ENCODE data around the gene PRSS38. TPM values are rescaled to one million over a fixed set of nuclear protein-coding genes. Genes with fewer than 3 reads are reported as not detected.
"Not testable (repeated sequence)": the region's sequence is repeated elsewhere in the genome, so short reads cannot be mapped to it uniquely, and the experiment has no call there.

PRSS38 gene
- polyA plus RNA-seq, 1 donor: not detected

DNA sequence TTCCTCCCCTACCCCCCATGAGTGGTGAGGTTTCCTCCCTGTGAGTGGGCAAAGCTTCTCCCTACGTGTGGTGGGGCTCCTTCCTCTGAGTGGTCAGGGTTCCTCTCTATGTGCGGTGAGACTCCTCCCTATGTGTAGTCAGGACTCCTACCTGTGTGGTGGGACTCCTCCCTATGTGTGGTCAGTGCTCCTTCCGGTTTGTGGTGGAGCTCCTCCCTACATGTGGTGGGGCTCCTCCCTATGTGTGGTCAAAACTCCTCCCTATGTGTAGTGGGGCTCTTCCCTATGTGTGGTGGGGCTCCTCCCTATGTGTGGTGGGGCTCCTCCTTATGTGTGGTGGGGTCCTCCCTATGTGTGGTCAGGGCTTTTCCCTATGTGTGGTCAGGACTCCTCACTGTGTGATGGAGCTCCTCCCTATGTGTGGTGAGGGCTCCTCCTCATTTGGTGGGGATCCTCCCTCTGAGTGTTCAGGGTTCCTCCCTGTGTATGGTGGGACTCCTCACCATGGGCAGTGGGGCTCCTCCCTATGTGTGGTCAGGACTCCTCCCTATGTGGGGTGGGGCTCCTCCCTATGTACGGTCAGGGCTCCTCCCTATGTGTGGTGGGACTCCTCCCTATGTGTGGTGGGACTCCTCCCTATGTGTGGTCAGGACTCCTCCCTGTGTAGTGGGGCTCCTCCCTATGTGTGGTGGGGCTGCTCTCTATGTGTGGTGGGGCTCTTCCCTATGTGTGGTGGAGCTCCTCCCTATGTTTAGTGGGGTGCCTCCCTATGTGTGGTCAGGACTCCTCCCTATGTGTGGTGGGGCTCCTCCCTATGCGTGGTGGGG is 29.1 kb downstream of the PRSS38 start:
- no peak for DNase-seq (ENCODE audit: low read depth)

DNA sequence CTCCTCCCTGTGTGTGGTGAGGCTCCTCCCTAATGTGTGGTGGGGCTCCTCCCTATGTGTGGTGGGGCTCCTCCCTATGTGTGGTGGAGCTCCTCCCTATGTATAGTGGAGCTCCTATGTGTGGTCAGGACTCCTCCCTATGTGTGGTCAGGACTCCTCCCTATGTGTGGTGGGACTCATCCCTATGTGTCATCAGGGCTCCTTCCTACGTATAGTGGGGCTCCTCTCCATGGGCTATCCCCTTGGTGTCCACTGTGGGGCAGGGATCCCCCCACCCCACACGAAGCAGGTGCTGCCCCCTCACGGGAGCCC is 29.6 kb downstream of the PRSS38 start:
- no peak for DNase-seq (ENCODE audit: low read depth)

DNA sequence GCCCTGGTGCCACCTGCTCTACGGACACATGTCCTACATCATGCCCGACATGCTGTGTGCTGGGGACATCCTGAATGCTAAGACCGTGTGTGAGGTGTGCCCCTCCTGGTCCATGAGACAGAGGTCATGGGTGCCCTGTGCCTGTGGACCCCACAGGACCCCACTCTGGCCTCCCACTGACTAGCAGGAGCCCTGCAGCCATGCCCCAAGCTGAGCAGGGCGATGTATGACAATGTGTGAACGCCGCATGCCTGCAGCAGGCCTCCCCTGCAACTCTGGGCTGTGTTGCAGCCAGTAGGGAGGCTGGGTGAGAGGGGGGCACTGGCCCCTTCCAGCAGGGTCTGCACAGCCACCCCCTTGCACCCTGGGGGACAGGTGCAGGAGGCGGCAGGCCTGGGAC is 30.0 kb downstream of the PRSS38 start:
- DNase-seq (ENCODE audit: low read depth): no peak

DNA sequence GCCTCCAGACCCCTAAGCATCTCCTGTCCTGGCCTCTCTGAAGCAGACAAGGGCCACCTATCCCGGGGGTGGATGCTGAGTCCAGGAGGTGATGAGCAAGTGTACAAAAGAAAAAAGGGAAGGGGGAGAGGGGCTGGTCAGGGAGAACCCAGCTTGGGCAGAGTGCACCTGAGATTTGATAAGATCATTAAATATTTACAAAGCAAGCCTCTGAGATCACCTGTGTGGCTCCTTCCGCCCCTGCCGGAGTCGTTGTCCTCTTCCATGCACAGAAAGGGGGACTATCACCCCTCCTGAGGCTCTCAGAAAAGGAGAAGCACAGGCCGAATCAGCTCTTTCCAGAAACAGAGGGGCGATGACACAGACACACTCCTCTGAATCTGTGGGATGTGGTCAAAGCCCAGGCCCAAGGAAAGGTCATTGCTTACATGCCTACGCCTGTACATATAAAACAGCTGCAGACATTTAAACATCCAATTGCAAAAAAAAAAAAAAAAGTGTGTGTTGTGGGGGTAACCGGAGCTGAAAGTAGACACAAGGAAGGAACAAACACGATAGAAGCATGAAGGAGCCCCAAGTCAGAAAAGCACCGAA is 30.9 kb downstream of the PRSS38 start:
- no peak for DNase-seq (ENCODE audit: low read depth)

DNA sequence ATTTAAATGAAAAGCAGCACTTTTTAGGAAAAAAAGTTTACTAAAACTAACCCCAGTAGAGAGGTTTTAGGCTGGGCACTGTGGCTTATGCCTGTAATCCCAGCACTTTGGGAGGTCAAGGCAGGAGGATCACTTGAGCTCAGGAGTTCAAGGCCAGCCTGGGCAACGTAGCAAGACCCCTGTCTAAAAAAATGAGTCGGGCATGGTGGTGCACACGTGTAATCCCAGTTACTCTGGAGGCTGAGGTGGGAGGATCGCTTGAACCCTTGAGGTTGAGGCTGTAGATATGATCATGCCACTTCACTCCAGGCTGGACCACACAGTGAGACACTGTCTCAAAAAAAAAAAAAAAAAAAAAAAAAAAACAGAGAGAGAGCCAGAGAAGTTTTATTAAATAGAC is 31.6 kb downstream of the PRSS38 start:
- DNase-seq (ENCODE audit: low read depth): not testable (repeated sequence)

DNA sequence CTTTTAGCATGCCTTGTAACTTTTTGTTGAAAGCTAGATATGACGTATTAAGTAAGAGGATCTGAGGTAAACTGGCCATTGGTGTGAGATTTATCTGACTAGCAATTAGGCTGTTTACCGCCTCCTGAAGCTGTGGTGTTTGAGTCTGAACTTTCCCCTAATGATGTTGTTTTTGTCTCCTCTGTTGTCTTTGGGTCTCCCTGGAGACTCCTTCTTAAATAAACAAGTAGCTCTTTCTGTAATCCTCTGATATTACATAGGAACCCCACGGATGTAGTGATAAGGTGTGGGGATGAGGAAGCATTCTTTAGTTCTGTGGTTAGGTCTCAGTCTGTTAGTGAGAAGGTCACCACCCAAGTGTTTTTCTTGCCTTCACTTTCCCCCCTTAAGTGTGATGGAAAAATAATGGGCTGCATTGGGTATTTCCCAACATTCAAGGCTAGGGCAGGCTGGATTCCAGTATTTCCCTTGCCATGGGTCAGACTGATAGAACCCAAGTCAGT is 33.0 kb downstream of the PRSS38 start:
- no peak for DNase-seq (ENCODE audit: low read depth)

DNA sequence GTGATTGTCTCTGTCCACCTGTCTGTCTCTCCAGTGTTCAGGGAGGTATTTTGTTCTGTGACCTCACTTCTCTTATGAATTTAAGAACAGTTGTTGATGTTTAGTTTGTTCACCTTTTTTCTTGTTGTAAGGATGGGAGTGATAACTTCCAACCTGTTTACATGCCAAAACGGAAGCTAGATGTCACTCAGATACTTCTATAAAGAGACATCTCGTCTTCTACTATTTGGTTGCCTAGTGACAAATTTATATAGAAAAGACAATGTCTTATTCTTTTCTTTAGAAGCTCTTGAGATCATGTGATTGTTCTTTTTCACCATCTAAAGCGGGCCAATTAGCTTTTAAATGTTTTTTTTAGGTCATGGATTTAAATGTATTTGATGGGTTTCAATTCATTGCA is 33.8 kb downstream of the PRSS38 start:
- no peak for DNase-seq (ENCODE audit: low read depth)

DNA sequence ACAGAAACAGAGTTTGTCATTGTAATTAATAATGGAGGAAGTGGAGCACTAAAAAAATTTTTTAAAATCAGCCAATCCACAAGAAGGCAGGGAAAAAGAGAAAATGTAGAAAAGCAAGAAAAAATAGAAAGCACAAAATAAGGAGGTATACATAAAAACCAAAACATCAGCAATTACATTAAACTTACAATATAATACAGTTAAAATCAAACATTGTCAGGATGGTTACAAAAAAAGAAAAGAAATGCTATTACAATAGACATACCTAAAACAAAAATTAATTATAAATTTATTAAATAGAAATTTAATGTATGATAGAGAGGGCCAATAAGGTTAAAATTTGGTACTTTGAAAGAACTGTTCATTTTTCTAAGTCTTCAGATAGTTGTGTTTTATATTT is 38.7 kb downstream of the PRSS38 start:
- DNase-seq (ENCODE audit: low read depth): no peak

DNA sequence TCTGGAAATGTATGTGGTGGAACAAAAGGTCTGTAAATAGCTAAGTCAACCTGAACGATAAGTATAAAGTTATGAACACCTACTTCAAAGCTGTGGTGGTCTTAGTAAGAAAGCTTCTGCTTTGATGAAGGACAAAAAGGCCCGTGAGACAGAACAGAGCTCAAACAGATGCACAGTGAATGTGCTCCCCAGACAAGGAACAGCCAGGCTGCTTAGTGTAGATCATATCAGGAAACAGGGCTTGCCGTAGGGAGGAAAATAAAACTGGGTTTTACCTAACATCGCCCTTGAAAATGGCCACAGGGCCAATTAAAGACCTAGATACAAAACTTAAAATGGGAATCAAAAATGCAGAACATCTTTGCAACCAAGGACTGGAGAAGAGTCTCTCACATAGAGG is 40.2 kb downstream of the PRSS38 start:
- DNase-seq (ENCODE audit: low read depth): no peak

DNA sequence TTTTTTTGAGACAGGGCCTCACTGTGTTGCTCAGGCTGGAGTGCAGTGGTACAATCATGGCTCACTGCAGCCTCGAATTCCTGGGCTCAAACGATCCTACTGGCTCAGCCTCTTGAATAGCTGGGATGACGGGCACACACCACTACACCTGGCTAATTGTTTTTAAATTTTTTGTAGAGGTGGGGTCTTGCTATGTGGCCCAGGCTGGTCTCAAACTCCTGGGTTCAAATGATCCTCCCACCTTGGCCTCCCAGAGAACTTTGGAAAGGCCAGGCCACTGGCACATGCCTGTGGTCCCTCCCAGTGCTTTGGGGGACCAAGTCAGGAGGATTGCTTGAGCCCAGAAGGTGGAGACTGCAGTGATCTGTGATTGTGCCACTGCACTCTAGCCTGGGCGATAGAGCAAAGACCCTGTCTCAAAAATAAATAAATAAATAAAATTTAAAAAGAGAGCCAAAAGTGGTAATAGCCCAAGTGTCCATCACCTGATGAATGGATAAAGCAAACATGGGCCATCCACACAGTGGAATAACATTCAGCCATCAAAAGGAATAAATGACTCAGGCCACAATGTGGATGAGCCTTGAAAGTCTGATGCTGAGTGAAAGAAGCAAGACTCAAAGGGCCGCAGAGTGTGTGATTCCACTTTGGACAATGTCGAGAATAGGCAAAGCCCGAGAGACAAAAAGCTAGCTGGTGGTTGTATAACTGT is 40.8 kb downstream of the PRSS38 start:
- DNase-seq (ENCODE audit: low read depth): no peak

DNA sequence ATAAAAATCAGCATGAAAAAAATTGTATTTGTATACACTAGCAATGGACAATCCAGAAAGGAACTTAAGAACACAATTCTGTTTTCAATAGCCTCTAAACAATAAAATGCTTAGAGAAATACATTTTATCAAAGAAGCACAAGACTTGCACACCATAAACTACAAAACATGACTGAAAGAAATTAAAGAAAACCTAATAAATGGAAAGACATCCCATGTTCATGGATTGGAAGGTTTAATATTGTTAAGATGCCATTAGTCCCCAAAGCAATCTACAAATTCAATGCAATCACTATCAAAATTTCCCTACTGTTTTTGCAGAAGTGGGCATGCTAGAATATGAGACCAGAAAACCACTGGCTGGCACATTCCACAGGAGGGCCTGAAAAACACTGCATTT is 49.4 kb downstream of the PRSS38 start:
- no peak for DNase-seq (ENCODE audit: low read depth)

DNA sequence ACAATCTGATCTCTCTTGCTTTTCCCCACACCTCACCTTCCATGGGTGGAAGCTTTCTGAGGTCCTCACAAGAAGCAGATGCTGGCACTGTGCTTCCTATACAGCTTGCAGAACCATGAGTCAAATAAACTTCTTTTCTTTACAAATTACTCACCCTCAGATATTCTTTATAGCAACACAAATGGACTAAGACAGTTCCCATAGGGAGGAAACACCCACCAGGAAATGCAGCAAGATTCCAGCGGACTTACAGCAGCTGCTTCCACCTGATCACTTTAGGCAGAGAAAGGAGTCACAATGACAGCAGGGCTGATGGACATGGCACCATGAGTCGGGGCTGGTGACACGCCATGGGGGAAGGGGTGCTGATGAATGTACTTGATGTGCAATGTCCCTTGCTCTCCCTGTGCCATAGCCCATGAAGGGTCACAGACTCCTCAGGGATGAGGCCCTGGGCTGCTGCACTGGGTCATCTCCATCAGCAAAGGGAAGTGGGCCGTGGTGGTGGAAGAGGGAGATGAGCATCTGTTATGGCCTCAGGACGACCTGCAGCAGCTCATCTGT is 53.9 kb downstream of the PRSS38 start:
- no peak for DNase-seq (ENCODE audit: low read depth)

DNA sequence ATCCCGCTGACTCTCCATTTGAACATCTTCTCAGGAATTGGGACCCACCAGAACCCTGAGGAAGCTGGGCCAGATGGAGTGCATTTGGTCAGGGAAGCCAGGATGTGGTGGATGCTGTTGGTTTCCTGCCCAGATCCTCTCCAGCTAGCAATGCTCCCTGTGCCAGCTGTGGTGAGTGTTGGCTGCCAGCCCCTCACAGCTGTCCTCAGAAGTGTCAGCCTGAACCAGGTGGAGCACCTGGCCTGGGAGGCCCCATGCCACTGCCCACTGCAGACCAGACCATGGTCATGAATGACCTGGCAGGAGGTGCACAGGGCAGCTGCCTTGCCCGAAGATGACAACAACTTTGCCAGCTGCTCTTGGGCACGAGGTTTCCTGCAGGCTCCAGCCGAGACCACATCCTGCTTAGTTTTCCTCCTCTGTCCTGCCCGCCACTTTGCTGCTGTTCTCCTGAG is 54.4 kb downstream of the PRSS38 start:
- no peak for DNase-seq (ENCODE audit: low read depth)

DNA sequence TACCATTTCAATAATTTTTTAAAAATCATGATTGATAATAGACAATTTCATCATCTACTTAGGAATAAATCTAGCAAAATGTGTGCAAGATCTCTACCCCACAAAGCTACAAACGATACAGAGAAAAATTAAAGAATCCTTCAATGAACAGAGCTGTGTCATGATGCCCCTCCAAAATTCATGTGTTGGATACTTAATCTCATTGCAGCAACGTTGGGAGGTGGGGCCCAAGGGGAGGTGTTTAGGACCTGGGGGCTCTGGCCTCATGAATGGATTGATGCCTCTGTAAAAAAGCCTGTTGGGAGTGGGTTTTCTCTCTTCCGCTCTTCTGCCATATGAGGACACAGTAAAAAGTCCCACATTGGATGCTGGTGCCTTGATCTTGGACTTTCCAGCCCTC is 54.9 kb downstream of the PRSS38 start:
- no peak for DNase-seq (ENCODE audit: low read depth)

DNA sequence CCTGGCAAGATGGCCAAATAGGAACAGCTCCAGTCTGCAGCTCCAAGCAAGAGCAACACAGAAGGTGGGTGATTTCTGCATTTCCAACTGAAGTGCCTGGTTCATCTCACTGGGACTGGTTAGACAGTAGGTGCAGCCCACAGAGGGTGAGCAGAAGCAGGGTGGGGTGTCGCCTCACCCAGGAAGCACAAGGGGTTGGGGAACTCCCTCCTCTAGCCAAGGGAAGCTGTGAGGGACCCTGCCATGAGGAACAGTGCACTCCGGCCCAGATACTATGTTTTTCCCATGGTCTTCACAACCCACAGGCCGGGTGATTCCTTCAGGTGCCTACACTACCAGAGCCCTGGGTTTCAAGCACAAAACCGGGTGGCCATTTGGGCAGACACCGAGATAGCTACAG is 56.4 kb downstream of the PRSS38 start:
- not testable (repeated sequence) for DNase-seq (ENCODE audit: low read depth)

DNA sequence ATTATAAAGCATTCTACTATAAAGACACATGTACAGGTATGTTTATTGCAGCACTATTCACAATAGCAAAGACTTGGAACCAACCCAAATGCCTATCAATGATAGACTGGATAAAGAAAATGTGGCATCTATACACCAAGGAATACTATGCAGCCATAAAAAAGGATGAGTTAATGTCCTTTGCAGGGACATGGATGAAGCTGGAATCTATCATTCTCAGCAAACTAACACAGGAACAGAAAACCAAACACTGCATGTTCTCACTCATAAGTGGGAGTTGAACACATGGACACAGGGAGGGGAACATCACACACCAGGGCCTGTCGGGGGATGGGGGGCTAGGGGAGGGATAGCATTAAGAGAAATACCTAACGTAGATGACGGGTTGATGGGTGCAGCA is 62.3 kb downstream of the PRSS38 start:
- DNase-seq (ENCODE audit: low read depth): not testable (repeated sequence)

DNA sequence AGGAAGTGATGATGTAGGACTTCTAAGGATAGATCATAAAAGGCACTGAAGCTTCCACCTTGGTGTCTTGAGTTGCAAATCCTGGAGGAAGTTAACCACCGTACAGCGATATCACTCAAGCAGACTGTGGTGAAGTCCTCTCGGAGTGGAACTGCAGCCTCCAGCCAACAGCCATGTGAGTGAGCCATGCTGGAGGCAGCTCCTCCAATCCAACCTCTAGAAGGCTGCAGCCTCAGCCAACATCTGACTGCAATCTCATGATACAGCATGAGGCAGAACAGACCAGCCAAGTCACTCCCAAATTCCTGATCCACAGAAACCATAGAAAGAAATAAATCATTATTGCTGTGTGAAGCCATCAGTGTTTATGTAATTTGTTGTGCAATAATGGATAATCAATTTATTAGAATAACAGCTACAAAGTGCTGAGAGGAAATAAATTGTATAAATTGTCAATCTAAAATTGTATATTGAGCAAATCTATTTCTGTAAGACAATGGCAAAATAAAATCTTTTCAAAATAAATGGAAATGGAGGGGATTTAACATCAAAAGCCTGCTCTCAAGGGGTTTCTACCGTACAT is 65.0 kb downstream of the PRSS38 start:
- DNase-seq (ENCODE audit: low read depth): no peak

DNA sequence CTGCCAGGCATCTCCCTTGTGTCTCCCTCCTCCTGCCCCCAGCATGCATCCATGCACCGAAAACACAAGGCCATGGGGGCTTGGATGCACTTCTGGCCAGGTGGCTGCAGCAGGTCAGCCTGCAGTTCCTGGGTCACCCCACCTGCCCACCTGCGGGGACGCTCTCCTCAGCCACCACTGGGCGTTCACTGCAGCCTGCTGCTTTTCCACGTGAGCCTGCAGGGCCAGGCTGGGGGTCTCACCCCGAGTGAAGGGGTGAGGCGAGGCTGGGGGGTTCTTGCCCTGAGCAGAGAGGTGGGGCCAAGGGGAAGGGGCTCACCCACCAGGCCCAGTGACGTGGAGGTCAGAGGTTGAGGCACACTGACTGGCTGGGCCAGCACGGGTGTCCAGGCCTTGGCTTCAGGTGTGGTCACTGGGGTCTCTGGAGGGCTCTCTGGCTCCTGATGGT is 67.6 kb downstream of the PRSS38 start:
- no peak for DNase-seq (ENCODE audit: low read depth)

DNA sequence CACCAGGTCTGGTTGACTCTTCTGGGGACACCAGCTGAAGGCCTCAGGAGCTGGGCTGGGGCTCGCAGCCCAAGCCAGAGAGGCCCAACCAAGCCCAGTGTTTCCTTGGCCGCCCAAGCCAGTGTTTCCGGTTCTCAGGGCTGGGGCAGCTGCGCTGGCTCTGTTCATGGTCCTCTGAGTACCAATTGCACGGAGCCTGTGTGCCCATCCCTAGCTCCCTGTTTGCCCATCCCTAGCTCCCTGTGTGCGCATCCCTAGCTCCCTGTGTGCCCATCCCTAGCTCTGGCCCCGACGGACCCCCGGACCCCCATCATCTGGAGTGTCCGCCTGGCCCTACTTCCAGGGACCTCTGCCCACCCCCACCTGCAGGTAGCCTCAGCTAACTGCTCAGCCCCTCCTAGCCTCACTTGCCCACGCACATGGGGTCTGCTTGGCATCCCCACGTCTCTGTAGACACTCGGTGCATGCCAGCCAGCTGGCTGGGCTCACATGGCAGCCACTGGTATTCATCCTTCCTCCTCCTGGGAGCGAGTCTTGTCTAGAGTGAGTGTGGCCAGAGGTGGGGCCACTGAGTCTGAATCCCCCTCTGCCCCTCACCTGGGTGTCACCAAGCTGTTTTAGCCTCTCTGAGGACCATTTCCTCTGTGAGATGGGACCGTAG is 68.3 kb downstream of the PRSS38 start:
- no peak for DNase-seq (ENCODE audit: low read depth)

DNA sequence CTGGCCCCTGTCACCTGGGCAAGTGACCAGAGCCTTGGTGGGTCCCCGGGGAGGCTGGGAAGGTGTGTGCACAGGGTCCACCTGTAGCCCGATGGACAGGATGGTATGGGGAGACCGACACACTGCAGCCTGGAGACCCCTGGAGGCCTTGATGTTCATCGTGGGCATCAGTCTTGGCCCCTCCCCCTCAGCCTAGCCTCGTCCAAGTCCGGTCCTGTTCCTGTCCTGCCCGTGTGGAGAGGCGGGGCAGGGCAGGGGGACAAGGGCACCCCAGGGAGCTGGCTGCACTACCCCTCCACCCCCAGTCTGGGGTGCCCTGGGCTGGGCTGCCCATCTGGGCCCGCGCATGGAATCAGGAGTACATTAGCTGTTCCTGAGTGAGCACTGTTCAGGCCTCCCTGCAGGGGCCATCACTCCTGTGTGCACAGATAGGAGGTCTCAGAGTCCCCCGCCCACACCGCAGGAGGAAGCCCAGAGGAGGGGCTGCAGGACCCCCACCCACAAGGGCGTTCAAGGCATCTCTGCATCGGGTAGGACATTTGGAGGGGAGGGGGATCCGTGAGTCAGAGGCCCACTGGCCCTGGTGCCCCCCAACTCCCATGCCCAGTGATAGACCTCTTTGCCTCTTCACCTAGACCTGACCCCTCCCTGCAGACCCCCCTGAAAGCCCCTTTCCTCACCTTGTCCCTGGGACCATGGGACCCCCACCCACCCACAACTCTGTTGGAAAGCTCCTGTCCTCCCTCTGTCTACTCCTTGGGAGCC is 69.1 kb downstream of the PRSS38 start:
- no peak for DNase-seq (ENCODE audit: low read depth)

Measured in forelimb muscle (tissue), 1 donor.